HEK293 (cell line): Measurements from ENCODE around the gene LMBR1.

Experiments used
- CTCF ChIA-PET: fragments of 350-600 bp; formaldehyde crosslinking; extraction: SDS; loops from one replicate; lab custom pipeline; 2021; ENCODE audit warnings: antibody characterized with exemption; lab: Yijun Ruan, JAX
- POLR2A ChIA-PET: fragments of 300-600 bp; formaldehyde crosslinking; extraction: SDS; loops from one replicate; lab custom pipeline; 2020; ENCODE audit warnings: antibody characterized with exemption, inconsistent platforms; lab: Yijun Ruan, JAX
- H3K27ac ChIP-seq: fragments of 200-500 bp; sonication (Bioruptor generic); 2 replicates; pipeline ENCODE4 v1.5.1; 2014; ENCODE audit warnings: low read depth, low read length, control low read depth, inconsistent platforms; ENCODE audit errors: extremely low read depth
- H3K36me3 ChIP-seq, 2 experiments: fragments of 200-500 bp in 1 of 2; sonication (Bioruptor generic) in 1 of 2; 1 replicate in 1 of 2; 2 replicates in 1 of 2; pipeline ENCODE4 v1.5.1; 2014 to 2017; ENCODE audit warnings: inconsistent platforms in 2 of 2, low read length in 2 of 2; ENCODE audit not compliant: control insufficient read depth in 2 of 2, insufficient read depth in 1 of 2
- H3K4me1 ChIP-seq: fragments of 200-500 bp; sonication (Bioruptor generic); 2 replicates; pipeline ENCODE4 v1.5.1; 2014; ENCODE audit warnings: mild to moderate bottlenecking, low read length, inconsistent platforms; ENCODE audit not compliant: control insufficient read depth, insufficient read depth
- H3K4me3 ChIP-seq: 2 replicates; pipeline ENCODE4 v1.5.1; 2011; ENCODE audit warnings: low read depth, mild to moderate bottlenecking, control low read depth, low read length, moderate library complexity
- H3K9me3 ChIP-seq: fragments of 200-500 bp; sonication (Bioruptor generic); 2 replicates; pipeline ENCODE4 v1.5.1; 2014; ENCODE audit warnings: low read depth, low read length, inconsistent platforms; ENCODE audit not compliant: control insufficient read depth, insufficient read depth
- KLF7 ChIP-seq: fragments of 450-650 bp; formaldehyde crosslinking; IDR thresholded peaks from 2 replicates; pipeline ENCODE4 v1.5.1; 2016; ENCODE audit warnings: missing biosample characterization, missing genetic modification characterization, borderline replicate concordance
- ZFP41 ChIP-seq: fragments of 450-650 bp; formaldehyde crosslinking; IDR thresholded peaks from 2 replicates; pipeline ENCODE4 v1.5.1; 2016; ENCODE audit warnings: missing biosample characterization, missing genetic modification characterization, borderline replicate concordance
- ZNF202 ChIP-seq: fragments of 450-650 bp; formaldehyde crosslinking; IDR thresholded peaks from 2 replicates; pipeline ENCODE4 v1.5.1; 2016; ENCODE audit warnings: missing biosample characterization, missing genetic modification characterization, borderline replicate concordance
- ZNF248 ChIP-seq: fragments of 450-650 bp; formaldehyde crosslinking; IDR thresholded peaks from 2 replicates; pipeline ENCODE4 v1.5.1; 2017; ENCODE audit warnings: missing biosample characterization, missing genetic modification characterization
- ZNF416 ChIP-seq: fragments of 450-650 bp; formaldehyde crosslinking; IDR thresholded peaks from 2 replicates; pipeline ENCODE4 v1.5.1; 2016; ENCODE audit warnings: missing biosample characterization, missing genetic modification characterization
- ZNF558 ChIP-seq: fragments of 450-650 bp; formaldehyde crosslinking; IDR thresholded peaks from 2 replicates; pipeline ENCODE4 v1.5.1; 2016; ENCODE audit warnings: missing biosample characterization, missing genetic modification characterization
- ZNF660 ChIP-seq: fragments of 450-650 bp; IDR thresholded peaks from 2 replicates; pipeline ENCODE4 v1.5.1; 2018; ENCODE audit warnings: missing biosample characterization, mild to moderate bottlenecking, missing genetic modification characterization
- ZNF670 ChIP-seq: fragments of 450-650 bp; formaldehyde crosslinking; IDR thresholded peaks from 2 replicates; pipeline ENCODE4 v1.5.1; 2016; ENCODE audit warnings: missing biosample characterization, missing genetic modification characterization, low read depth
- ZNF701 ChIP-seq: fragments of 450-650 bp; formaldehyde crosslinking; IDR thresholded peaks from 2 replicates; pipeline ENCODE4 v1.5.1; 2016; ENCODE audit warnings: missing biosample characterization, missing genetic modification characterization
- TF ChIP-seq, protein P1 (sequence below): fragments of 450-650 bp; formaldehyde crosslinking; IDR thresholded peaks from 2 replicates; pipeline ENCODE4 v1.5.1; 2016; ENCODE audit warnings: missing biosample characterization, missing genetic modification characterization
- TF ChIP-seq, protein P2 (sequence below): fragments of 450-650 bp; formaldehyde crosslinking; conservative IDR thresholded peaks from 2 replicates; pipeline ENCODE4 v1.5.1; 2016; ENCODE audit warnings: low read depth, missing biosample characterization, missing genetic modification characterization
- TF ChIP-seq, protein P3 (sequence below): fragments of 450-650 bp; formaldehyde crosslinking; IDR thresholded peaks from 2 replicates; pipeline ENCODE4 v1.5.1; 2016; ENCODE audit warnings: missing biosample characterization, missing genetic modification characterization, borderline replicate concordance
- TF ChIP-seq, protein P4 (sequence below): fragments of 450-650 bp; formaldehyde crosslinking; IDR thresholded peaks from 2 replicates; pipeline ENCODE4 v1.5.1; 2016; ENCODE audit warnings: missing biosample characterization, missing genetic modification characterization
- TF ChIP-seq, protein P5 (sequence below): fragments of 450-650 bp; formaldehyde crosslinking; IDR thresholded peaks from 2 replicates; pipeline ENCODE4 v1.5.1; 2016; ENCODE audit warnings: missing biosample characterization, missing genetic modification characterization

Gene LMBR1

DNA sequence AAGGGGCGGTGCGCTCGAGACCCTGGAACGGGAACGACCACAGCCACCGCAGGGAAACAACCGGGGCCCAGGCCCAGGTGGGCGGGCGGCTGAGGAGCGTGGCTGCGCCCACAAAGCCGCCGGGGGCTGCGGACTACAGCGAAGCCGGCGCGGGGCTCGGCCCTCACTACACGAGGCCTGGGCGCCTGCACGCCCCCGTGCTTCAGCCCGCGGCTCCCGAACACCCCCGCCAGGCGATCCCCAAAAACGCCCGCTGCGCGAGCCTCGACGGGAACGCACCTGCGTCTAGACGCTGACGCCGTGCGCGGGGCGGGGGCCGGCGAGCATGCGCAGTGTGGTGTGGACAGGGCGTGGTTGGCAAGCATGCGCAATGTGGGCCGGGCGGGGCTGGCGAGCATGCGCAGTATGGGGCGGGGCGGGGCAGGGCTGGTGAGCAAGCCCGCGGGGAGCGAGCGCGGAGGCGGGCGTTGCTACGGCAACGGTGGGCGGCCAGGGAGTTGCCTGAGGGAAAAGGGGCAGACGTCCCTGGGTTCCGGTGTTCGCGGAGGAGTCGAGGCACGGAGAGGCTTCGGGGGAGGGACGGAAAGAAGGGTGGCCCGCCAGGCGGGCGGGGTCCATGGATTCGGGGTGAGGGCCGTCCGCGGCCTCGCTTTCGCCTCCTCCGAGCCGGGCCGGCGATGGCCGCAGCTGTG is 252.6 kb downstream of the LMBR1 start, which contains the start of gene RNF32 (continued):
- TF ChIP-seq ZNF558 (tag by site-specific recombination) (no peak), ZFP41 (tag by site-specific recombination) (no peak), ZNF660 (tag by site-specific recombination) (no peak; the same call in 1 of the 2 replicates), ZNF248 (tag by site-specific recombination) (no peak)
- TF ChIP-seq, protein P1, sequence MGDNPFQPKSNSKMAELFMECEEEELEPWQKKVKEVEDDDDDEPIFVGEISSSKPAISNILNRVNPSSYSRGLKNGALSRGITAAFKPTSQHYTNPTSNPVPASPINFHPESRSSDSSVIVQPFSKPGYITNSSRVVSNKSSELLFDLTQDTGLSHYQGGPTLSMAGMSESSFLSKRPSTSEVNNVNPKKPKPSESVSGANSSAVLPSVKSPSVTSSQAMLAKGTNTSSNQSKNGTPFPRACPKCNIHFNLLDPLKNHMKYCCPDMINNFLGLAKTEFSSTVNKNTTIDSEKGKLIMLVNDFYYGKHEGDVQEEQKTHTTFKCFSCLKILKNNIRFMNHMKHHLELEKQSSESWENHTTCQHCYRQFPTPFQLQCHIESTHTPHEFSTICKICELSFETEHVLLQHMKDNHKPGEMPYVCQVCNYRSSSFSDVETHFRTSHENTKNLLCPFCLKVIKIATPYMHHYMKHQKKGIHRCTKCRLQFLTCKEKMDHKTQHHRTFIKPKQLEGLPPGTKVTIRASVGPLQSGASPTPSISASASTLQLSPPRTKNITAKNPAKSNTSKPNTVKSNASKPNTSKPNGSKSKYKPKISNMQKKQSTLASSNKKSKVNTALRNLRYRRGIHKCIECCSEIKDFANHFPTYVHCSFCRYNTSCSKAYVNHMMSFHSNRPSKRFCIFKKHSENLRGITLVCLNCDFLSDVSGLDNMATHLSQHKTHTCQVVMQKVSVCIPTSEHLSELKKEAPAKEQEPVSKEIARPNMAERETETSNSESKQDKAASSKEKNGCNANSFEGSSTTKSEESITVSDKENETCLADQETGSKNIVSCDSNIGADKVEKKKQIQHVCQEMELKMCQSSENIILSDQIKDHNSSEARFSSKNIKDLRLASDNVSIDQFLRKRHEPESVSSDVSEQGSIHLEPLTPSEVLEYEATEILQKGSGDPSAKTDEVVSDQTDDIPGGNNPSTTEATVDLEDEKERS (tag by site-specific recombination) = no peak

DNA sequence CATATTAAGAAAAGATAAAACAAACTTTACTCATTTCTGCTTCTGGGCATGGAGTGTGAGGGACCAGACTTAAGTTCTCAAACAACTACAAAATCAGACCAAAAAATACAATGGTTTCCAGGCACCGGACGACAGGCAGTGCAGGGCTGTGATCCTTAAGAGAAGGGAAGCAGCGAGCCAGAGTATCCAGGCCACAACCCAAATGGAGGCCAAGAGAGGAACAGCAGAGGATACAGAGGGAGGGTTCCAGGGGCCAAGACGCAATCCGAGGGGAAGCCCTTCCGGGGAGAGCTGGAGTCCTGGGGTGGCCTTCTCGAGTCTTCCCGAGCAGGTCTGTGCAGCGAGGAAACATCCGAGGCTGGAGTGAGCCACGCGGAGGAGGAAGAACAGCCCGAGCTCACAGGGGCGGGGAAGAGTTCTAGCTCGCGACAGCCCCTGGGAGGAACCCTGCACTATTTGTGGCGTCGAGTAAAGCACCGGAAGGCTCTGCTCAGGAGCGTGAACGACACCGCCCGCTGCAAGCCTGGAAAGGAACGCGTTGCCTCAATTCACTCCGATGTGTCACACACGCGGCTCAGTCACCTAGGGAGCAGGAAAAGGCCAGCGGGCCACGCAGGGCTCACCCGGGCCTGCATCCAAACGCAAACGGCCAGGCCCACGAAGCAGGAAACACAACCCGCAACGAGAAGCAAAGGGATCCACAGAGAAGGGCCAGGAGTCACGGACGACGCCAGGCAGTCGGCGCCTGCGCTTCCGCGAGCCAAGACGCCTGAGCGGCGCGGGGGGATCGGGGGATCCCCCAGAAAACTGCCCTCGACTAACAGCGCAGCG is 253.3 kb downstream of the LMBR1 start:
- Histone ChIP-seq H3K4me3 (peak overlapping the region; percentile 46), H3K4me1 (no peaks in the 10 kb centered on the region), H3K36me3 (no peaks in the 10 kb centered on the region)
- POLR2A ChIA-PET = no interaction called here
- TF ChIP-seq ZNF202 (tag by site-specific recombination) (0 out of 2 replicates have a peak, but pooled peaks have one; percentile 27), ZNF701 (peak; percentile 65; the same call in 1 of the 2 replicates), KLF7 (0 out of 2 replicates have a peak, but pooled peaks have one; percentile 4), ZNF670 (tag by site-specific recombination) (no peak), ZNF416 (tag by site-specific recombination) (0 out of 2 replicates have a peak, but pooled peaks have one; percentile 25)
- TF ChIP-seq, protein P2, sequence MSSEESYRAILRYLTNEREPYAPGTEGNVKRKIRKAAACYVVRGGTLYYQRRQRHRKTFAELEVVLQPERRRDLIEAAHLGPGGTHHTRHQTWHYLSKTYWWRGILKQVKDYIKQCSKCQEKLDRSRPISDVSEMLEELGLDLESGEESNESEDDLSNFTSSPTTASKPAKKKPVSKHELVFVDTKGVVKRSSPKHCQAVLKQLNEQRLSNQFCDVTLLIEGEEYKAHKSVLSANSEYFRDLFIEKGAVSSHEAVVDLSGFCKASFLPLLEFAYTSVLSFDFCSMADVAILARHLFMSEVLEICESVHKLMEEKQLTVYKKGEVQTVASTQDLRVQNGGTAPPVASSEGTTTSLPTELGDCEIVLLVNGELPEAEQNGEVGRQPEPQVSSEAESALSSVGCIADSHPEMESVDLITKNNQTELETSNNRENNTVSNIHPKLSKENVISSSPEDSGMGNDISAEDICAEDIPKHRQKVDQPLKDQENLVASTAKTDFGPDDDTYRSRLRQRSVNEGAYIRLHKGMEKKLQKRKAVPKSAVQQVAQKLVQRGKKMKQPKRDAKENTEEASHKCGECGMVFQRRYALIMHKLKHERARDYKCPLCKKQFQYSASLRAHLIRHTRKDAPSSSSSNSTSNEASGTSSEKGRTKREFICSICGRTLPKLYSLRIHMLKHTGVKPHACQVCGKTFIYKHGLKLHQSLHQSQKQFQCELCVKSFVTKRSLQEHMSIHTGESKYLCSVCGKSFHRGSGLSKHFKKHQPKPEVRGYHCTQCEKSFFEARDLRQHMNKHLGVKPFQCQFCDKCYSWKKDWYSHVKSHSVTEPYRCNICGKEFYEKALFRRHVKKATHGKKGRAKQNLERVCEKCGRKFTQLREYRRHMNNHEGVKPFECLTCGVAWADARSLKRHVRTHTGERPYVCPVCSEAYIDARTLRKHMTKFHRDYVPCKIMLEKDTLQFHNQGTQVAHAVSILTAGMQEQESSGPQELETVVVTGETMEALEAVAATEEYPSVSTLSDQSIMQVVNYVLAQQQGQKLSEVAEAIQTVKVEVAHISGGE (tag by site-specific recombination) = no peak
- TF ChIP-seq, protein P3, sequence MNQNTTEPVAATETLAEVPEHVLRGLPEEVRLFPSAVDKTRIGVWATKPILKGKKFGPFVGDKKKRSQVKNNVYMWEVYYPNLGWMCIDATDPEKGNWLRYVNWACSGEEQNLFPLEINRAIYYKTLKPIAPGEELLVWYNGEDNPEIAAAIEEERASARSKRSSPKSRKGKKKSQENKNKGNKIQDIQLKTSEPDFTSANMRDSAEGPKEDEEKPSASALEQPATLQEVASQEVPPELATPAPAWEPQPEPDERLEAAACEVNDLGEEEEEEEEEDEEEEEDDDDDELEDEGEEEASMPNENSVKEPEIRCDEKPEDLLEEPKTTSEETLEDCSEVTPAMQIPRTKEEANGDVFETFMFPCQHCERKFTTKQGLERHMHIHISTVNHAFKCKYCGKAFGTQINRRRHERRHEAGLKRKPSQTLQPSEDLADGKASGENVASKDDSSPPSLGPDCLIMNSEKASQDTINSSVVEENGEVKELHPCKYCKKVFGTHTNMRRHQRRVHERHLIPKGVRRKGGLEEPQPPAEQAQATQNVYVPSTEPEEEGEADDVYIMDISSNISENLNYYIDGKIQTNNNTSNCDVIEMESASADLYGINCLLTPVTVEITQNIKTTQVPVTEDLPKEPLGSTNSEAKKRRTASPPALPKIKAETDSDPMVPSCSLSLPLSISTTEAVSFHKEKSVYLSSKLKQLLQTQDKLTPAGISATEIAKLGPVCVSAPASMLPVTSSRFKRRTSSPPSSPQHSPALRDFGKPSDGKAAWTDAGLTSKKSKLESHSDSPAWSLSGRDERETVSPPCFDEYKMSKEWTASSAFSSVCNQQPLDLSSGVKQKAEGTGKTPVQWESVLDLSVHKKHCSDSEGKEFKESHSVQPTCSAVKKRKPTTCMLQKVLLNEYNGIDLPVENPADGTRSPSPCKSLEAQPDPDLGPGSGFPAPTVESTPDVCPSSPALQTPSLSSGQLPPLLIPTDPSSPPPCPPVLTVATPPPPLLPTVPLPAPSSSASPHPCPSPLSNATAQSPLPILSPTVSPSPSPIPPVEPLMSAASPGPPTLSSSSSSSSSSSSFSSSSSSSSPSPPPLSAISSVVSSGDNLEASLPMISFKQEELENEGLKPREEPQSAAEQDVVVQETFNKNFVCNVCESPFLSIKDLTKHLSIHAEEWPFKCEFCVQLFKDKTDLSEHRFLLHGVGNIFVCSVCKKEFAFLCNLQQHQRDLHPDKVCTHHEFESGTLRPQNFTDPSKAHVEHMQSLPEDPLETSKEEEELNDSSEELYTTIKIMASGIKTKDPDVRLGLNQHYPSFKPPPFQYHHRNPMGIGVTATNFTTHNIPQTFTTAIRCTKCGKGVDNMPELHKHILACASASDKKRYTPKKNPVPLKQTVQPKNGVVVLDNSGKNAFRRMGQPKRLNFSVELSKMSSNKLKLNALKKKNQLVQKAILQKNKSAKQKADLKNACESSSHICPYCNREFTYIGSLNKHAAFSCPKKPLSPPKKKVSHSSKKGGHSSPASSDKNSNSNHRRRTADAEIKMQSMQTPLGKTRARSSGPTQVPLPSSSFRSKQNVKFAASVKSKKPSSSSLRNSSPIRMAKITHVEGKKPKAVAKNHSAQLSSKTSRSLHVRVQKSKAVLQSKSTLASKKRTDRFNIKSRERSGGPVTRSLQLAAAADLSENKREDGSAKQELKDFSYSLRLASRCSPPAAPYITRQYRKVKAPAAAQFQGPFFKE (tag by site-specific recombination) = 0 out of 2 replicates have a peak, but pooled peaks have one; percentile 31
- TF ChIP-seq, protein P4, sequence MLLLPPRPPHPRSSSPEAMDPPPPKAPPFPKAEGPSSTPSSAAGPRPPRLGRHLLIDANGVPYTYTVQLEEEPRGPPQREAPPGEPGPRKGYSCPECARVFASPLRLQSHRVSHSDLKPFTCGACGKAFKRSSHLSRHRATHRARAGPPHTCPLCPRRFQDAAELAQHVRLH (tag by site-specific recombination) = no peak
- TF ChIP-seq, protein P5, sequence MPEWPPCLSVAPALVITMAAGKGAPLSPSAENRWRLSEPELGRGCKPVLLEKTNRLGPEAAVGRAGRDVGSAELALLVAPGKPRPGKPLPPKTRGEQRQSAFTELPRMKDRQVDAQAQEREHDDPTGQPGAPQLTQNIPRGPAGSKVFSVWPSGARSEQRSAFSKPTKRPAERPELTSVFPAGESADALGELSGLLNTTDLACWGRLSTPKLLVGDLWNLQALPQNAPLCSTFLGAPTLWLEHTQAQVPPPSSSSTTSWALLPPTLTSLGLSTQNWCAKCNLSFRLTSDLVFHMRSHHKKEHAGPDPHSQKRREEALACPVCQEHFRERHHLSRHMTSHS (tag by site-specific recombination) = no peak
- TF ChIP-seq, all 188 proteins: peak for 5
- Histone ChIP-seq H3K27ac (peak overlapping the region; percentile 20; the same call in 1 of the 2 replicates), H3K9me3 (no peaks in the 10 kb centered on the region)
- CTCF ChIA-PET = no interaction called here
